HG02970 (cell line): Measurements from ENCODE around the gene PTPRT.

ENCODE experiments used
- ATAC-seq: cut with Tn5 transposase; IDR thresholded peaks from one replicate; pipeline ENCODE4 v1.9.1; 2021; ENCODE audit warnings: mild to moderate bottlenecking, moderate library complexity, moderate number of reproducible peaks; ENCODE audit not compliant: unreplicated experiment, low FRiP score

Gene PTPRT

GRCh38 chr20:42985628-42986027 is 204.1 kb downstream of the PTPRT start:
- ATAC-seq = no peak

GRCh38 chr20:42982218-42982617 is 207.5 kb downstream of the PTPRT start:
- no peak for ATAC-seq

GRCh38 chr20:42981253-42981652 is 208.5 kb downstream of the PTPRT start:
- no peak for ATAC-seq

GRCh38 chr20:42979720-42980119 is 210.0 kb downstream of the PTPRT start:
- ATAC-seq = no peak

- no peak for ATAC-seq
These were observed 211.3 kb downstream of the PTPRT start for GRCh38 chr20:42978184-42978974.

GRCh38 chr20:42975974-42976373 is 213.7 kb downstream of the PTPRT start:
- ATAC-seq = no peak

- no peak for ATAC-seq
These were observed 215.4 kb downstream of the PTPRT start for GRCh38 chr20:42974347-42974746.

- ATAC-seq = no peak
These were observed 217.1 kb downstream of the PTPRT start for GRCh38 chr20:42972591-42972990.

- ATAC-seq = no peak
These were observed 221.0 kb downstream of the PTPRT start for GRCh38 chr20:42968746-42969145.

- ATAC-seq = no peak
These were observed 225.9 kb downstream of the PTPRT start for GRCh38 chr20:42963796-42964195.

- ATAC-seq = no peak
These were observed 227.9 kb downstream of the PTPRT start for GRCh38 chr20:42961771-42962170.

- ATAC-seq = no peak
These were observed 229.7 kb downstream of the PTPRT start for GRCh38 chr20:42959996-42960395.

GRCh38 chr20:42958367-42959069 is 231.2 kb downstream of the PTPRT start:
- no peak for ATAC-seq

- ATAC-seq = no peak
These were observed 232.0 kb downstream of the PTPRT start for GRCh38 chr20:42957704-42958095.

- ATAC-seq = no peak
These were observed 232.5 kb downstream of the PTPRT start for GRCh38 chr20:42957018-42957703.

- ATAC-seq = no peak
These were observed 234.0 kb downstream of the PTPRT start for GRCh38 chr20:42955713-42956112.

GRCh38 chr20:42954951-42955350 is 234.8 kb downstream of the PTPRT start:
- ATAC-seq = no peak

GRCh38 chr20:42949950-42950349 is 239.8 kb downstream of the PTPRT start:
- no peak for ATAC-seq

GRCh38 chr20:42945234-42945994 is 244.3 kb downstream of the PTPRT start:
- ATAC-seq = no peak

GRCh38 chr20:42941629-42942028 is 248.1 kb downstream of the PTPRT start:
- ATAC-seq = no peak
